Heart left ventricle (tissue), 16 donors: Measurements from ENCODE around the gene SLIT3. TPM values are rescaled to one million over a fixed set of nuclear protein-coding genes. Genes with fewer than 3 reads are reported as not detected.

Source experiments
- ATAC-seq, 4 donors: fragments of 200-7000 bp; cut with Tn5 transposase; one replicate each; pipeline ENCODE4 v1.9.1; 2020 to 2022; ENCODE audit warnings: moderate library complexity in 4 of 4, mild to moderate bottlenecking in 3 of 4, moderate number of reproducible peaks in 1 of 4
- DNase-seq, 5 donors: peaks; one replicate each; pipeline ENCODE4 v3.0.0-alpha.2; 2020
- H3K27ac ChIP-seq, 12 donors: fragments of 200-600 bp; sonication (generic) in 4 of 12; one replicate each; pipeline versions ENCODE4 v1.5.0 to v1.8.0; 2016 to 2022; ENCODE audit warnings: mild to moderate bottlenecking in 2 of 12
- H3K27me3 ChIP-seq, 9 donors: fragments of 200-600 bp; sonication (generic) in 2 of 9; one replicate each; pipeline versions ENCODE4 v1.5.1 to v1.8.0; 2016 to 2022; ENCODE audit warnings: mild to moderate bottlenecking in 3 of 9
- H3K36me3 ChIP-seq, 9 donors: fragments of 200-600 bp; sonication (generic) in 2 of 9; one replicate each; pipeline versions ENCODE4 v1.5.0 to v1.8.0; 2018 to 2022; ENCODE audit warnings: mild to moderate bottlenecking in 2 of 9
- H3K4me1 ChIP-seq, 12 donors: fragments of 200-600 bp; sonication (generic) in 4 of 12; one replicate each; pipeline versions ENCODE4 v1.5.0 to v1.8.0; 2016 to 2022; ENCODE audit warnings: mild to moderate bottlenecking in 3 of 12
- H3K4me3 ChIP-seq, 12 donors: fragments of 200-600 bp; sonication (generic) in 4 of 12; one replicate each; pipeline versions ENCODE4 v1.5.0 to v1.8.0; 2017 to 2022; ENCODE audit warnings: mild to moderate bottlenecking in 9 of 12, moderate library complexity in 4 of 12
- H3K9me3 ChIP-seq, 12 donors: fragments of 200-600 bp; sonication (generic) in 4 of 12; one replicate each; pipeline versions ENCODE4 v1.5.0 to v1.8.0; 2016 to 2022; ENCODE audit warnings: mild to moderate bottlenecking in 1 of 12
- CTCF ChIP-seq, 12 donors: fragments of 200-600 bp; sonication (generic) in 4 of 12; IDR thresholded peaks; one replicate each; pipeline versions ENCODE4 v1.5.0 to v1.8.0; 2018 to 2022; ENCODE audit warnings: antibody characterized with exemption in 12 of 12, mild to moderate bottlenecking in 5 of 12
- POLR2A ChIP-seq, 2 donors: fragments of 450-650 bp; IDR thresholded peaks; one replicate each; pipeline ENCODE4 v1.6.1; 2017; ENCODE audit warnings: antibody characterized with exemption in 2 of 2, mild to moderate bottlenecking in 2 of 2, moderate library complexity in 2 of 2
- WGBS, 4 donors: extraction: QIAGEN DNeasy Blood & Tissue Kit in 2 of 4; methylation state at CpG; one replicate each; pipeline versions ENCODE4 v1.1.5 to v1.1.7; 2013 to 2018; 5-methylcytosine and 5-hydroxymethylcytosine counted together
- intact Hi-C, 10 donors: fragments of 100-400 bp; cut with DNase I; formaldehyde crosslinking; loops; one replicate each; pipeline versions ENCODE4 v1.11.1 to v1.14.2; 2022
- polyA plus RNA-seq, 2 donors: library from polyadenylated mRNA; stranded (reverse); fragments of 200-250 nt; gene quantifications; one replicate each; pipeline ENCODE4 v1.2.3, GENCODE V29; 2013
- total RNA-seq, 9 donors: library from RNA; depleted of rRNA in 2 of 9; stranded (reverse); fragments of >200 nt in 2 of 9; fragmentation: NEBNext Ultra II Directional in 3 of 9; extraction: Animal tissue kit (Norgen Biotek cat#: 25700) in 3 of 9; gene quantifications; one replicate each; pipeline versions ENCODE4 v1.1.0 to v1.2.4, GENCODE V29; 2016 to 2023
- donor health status: ischemic (EF 13 %, LVEDD 7.1; RV severe dilation, severe dysfunction).
- donor health status: healthy with polysubstance abuse.
- donor health status: DM: no; HTN: yes; CAD: no.
- donor health status: DM: no; HTN: no; CAD: no.
- donor health status: ischemic (EF 25% LVEDD 6.9; RV normal size, moderate dysfunction).
- donor health status: ischemic (EF 25% LVEDD 5.7; RV mildly dilated, moderate dysfunction).
- donor health status: healthy.
- donor health status: DM: yes; HTN: yes; CAD: no.
- donor health status: ischemic (EF 35%, LVEDD 5.7; RV mildly dilated, moderate dysfunction).
- donor health status: nonischemic (EF 11% LVEDD 7.7; RV severe dilation, severe dysfunction).
- donor health status: DM: yes; HTN: yes; CAD: no.
- donor health status: PGD.
- donor health status: ischemic (EF 29% LVEDD 5.4; RV normal size, mild dysfunction).
- donor health status: nonischemic (EF 23%, LVEDD 6.1; RV moderate dilation, normal function).

SLIT3 gene
- total and polyA plus RNA-seq, 11 donors, result 2.3 to 40.3 (median 14.4) TPM

- no peaks in the 10 kb centered on the region for H3K36me3 ChIP-seq
- ATAC-seq (no peak), DNase-seq (peak in 1 of 5 donors; percentile 11)
- H3K4me3 ChIP-seq, result no peak overlapping the region
- no peak overlapping the region for H3K27ac ChIP-seq
- no peak for TF ChIP-seq POLR2A (IDR thresholded peaks at IDR 0.05)
- TF ChIP-seq CTCF (IDR thresholded peaks at IDR 0.05), result no peak
- intact Hi-C loops, result loop anchor here in 6 of 10 donors (5.0 to 10.0 kb wide), 8 partner anchors 164 to 839 kb away; no protein-coding TSS in a partner anchor
- no peaks in the 10 kb centered on the region for H3K27me3 ChIP-seq
- peaks cover 0 to 8% (median 0%) of the 10 kb centered on the region in 12 donors for H3K4me1 ChIP-seq
- no peaks in the 10 kb centered on the region for H3K9me3 ChIP-seq
- 88 to 92% (median 89%) methylated on average over 14 to 15 of the region's 15 CpGs for WGBS, 4 donors
These were observed 592.9 kb downstream of the SLIT3 start for GRCh38 chr5:168707716-168708695.

GRCh38 chr5:168706655-168707069, 594.3 kb downstream of the SLIT3 start:
- DNase-seq (peak in 2 of 5 donors; percentile 40 to 49), ATAC-seq (peak; percentile 68 to 84 (median 76))
- H3K36me3 ChIP-seq, result no peaks in the 10 kb centered on the region
- H3K27ac ChIP-seq, result no peak overlapping the region
- H3K9me3 ChIP-seq, result no peaks in the 10 kb centered on the region
- no peaks in the 10 kb centered on the region for H3K27me3 ChIP-seq
- intact Hi-C loops, result loop anchor here in 6 of 10 donors (5.0 to 10.0 kb wide), 8 partner anchors 166 to 841 kb away; no protein-coding TSS in a partner anchor
- H3K4me1 ChIP-seq, result no peaks in the 10 kb centered on the region
- no peak overlapping the region for H3K4me3 ChIP-seq
- peak in 11 of 12 donors; percentile 41 to 69 (median 58) for TF ChIP-seq CTCF (IDR thresholded peaks at IDR 0.05)
- no peak for TF ChIP-seq POLR2A (IDR thresholded peaks at IDR 0.05)
- 66 to 69% (median 67%) methylated on average over 4 to 5 of the region's 5 CpGs for WGBS, 4 donors

GRCh38 chr5:168705321-168705720, 595.6 kb downstream of the SLIT3 start:
- no peak for DNase-seq
- Histone ChIP-seq H3K36me3 (no peaks in the 10 kb centered on the region), H3K9me3 (no peaks in the 10 kb centered on the region), H3K27ac (no peak overlapping the region), H3K4me1 (no peaks in the 10 kb centered on the region), H3K27me3 (no peaks in the 10 kb centered on the region), H3K4me3 (no peak overlapping the region)
- intact Hi-C loops, result loop anchor here in 6 of 10 donors (5.0 to 10.0 kb wide), 8 partner anchors 167 to 842 kb away; no protein-coding TSS in a partner anchor
- 98 to 100% (median 98%) methylated on average over 1 of the region's 1 CpG for WGBS, 4 donors
- TF ChIP-seq CTCF (IDR thresholded peaks at IDR 0.05), result no peak
- no peak for TF ChIP-seq POLR2A (IDR thresholded peaks at IDR 0.05)
- ATAC-seq, result no peak

GRCh38 chr5:168702511-168702910, 598.4 kb downstream of the SLIT3 start:
- intact Hi-C loops, result loop anchor here in 5 of 10 donors (5.0 to 10.0 kb wide), 4 partner anchors 172 to 842 kb away; no protein-coding TSS in a partner anchor
- Histone ChIP-seq H3K27ac (no peak overlapping the region), H3K4me1 (peaks cover 0 to 23% (median 10%) of the 10 kb centered on the region in 12 donors), H3K27me3 (no peaks in the 10 kb centered on the region), H3K4me3 (no peak overlapping the region), H3K9me3 (no peaks in the 10 kb centered on the region), H3K36me3 (no peaks in the 10 kb centered on the region)
- TF ChIP-seq POLR2A (IDR thresholded peaks at IDR 0.05) (no peak), CTCF (IDR thresholded peaks at IDR 0.05) (no peak)
- DNase-seq (no peak), ATAC-seq (no peak)
- WGBS, 4 donors, result 92 to 100% (median 96%) methylated on average over 2 of the region's 2 CpGs
